Aorta (tissue), 5 donors: ENCODE results near the gene EMCN. TPM values are rescaled to one million over a fixed set of nuclear protein-coding genes. Genes with fewer than 3 reads are reported as not detected.

Experiments used
- ATAC-seq: fragments of 200-7000 bp; cut with Tn5 transposase; one replicate; pipeline ENCODE4 v1.9.1; 2022; ENCODE audit warnings: moderate library complexity; ENCODE audit not compliant: low FRiP score
- DNase-seq, 2 donors: peaks; one replicate each; pipeline ENCODE4 v3.0.0-alpha.2; 2020
- H3K27ac ChIP-seq, 2 donors: one replicate each; pipeline ENCODE4 v1.5.1; 2013; ENCODE audit warnings: low read length in 2 of 2, mild to moderate bottlenecking in 2 of 2, moderate library complexity in 2 of 2, control low read depth in 1 of 2, inconsistent platforms in 1 of 2, low read depth in 1 of 2
- H3K27me3 ChIP-seq, 2 donors: one replicate each; pipeline ENCODE4 v1.6.1; 2013; ENCODE audit warnings: control low read depth in 1 of 2, low read length in 1 of 2, mild to moderate bottlenecking in 1 of 2, moderate library complexity in 1 of 2; ENCODE audit not compliant: insufficient read depth in 2 of 2, control insufficient read depth in 1 of 2
- H3K36me3 ChIP-seq, 2 donors: one replicate each; pipeline ENCODE4 v1.6.1; 2013; ENCODE audit warnings: control low read depth in 1 of 2, low read length in 1 of 2, mild to moderate bottlenecking in 1 of 2; ENCODE audit not compliant: insufficient read depth in 2 of 2, control insufficient read depth in 1 of 2
- H3K4me1 ChIP-seq, 2 donors: one replicate each; pipeline ENCODE4 v1.6.1; 2013; ENCODE audit warnings: low read length in 2 of 2, control low read depth in 1 of 2, mild to moderate bottlenecking in 1 of 2, moderate library complexity in 1 of 2; ENCODE audit not compliant: insufficient read depth in 2 of 2, control insufficient read depth in 1 of 2
- H3K4me3 ChIP-seq, 2 donors: one replicate each; pipeline ENCODE4 v1.5.1; 2013; ENCODE audit warnings: low read length in 2 of 2, control low read depth in 1 of 2, mild to moderate bottlenecking in 1 of 2
- H3K9me3 ChIP-seq: one replicate; pipeline ENCODE4 v1.6.1; 2013; ENCODE audit warnings: mild to moderate bottlenecking, low read length; ENCODE audit not compliant: control insufficient read depth
- WGBS, 2 donors: extraction: QIAGEN DNeasy Blood & Tissue Kit; methylation state at CpG; one replicate each; pipeline ENCODE4 v1.1.7; 2013; 5-methylcytosine and 5-hydroxymethylcytosine counted together
- intact Hi-C, 2 donors: fragments of 100-400 bp; cut with DNase I; formaldehyde crosslinking; loops; one replicate each; pipeline versions ENCODE4 v1.14.2 to v1.15.0; 2022
- long read RNA-seq, 2 donors: library from polyadenylated mRNA; unstranded; transcript quantifications; one replicate each; pipeline ENCODE4 v2.0.0, GENCODE V29; 2020 to 2021
- polyA plus RNA-seq, 2 donors: library from polyadenylated mRNA; stranded (reverse); fragments of 200-250 nt; gene quantifications; one replicate each; pipeline ENCODE4 v1.2.3, GENCODE V29; 2013
- total RNA-seq, 2 donors: library from RNA; stranded (reverse); fragmentation: NEBNext Ultra II Directional; extraction: Animal tissue kit (Norgen Biotek cat#: 25700); gene quantifications; one replicate each; pipeline ENCODE4 v1.2.1, GENCODE V29; 2021
- donor health status: healthy with polysubstance abuse.
- donor health status: Bipolar disorder and iron deficiency.
- donor health status: DM: no; HTN: no; CAD: no.
- donor health status: DM: no; HTN: no; CAD: no.
- donor health status: DM: yes; HTN: yes; CAD: no.

EMCN gene, protein sequence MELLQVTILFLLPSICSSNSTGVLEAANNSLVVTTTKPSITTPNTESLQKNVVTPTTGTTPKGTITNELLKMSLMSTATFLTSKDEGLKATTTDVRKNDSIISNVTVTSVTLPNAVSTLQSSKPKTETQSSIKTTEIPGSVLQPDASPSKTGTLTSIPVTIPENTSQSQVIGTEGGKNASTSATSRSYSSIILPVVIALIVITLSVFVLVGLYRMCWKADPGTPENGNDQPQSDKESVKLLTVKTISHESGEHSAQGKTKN
- total RNA-seq = 10 to 100 TPM; 26.5 to 78.1 TPM
- 1 to 10 TPM in 1 of 2 donors, under 1 TPM in 1; 0.05 to 1.5 TPM for polyA plus RNA-seq
- long read RNA-seq, donor 1, full-length matches to known transcripts = 63 of 99 reads
- long read RNA-seq, donor 1, partial matches to known transcripts = 9 of 99 reads
- long read RNA-seq, donor 1, other reads (novel, unspliced or antisense) = 27 of 99 reads
- long read RNA-seq, donor 2, full-length matches to known transcripts = 32 of 71 reads
- long read RNA-seq, donor 2, partial matches to known transcripts = 18 of 71 reads
- long read RNA-seq, donor 2, other reads (novel, unspliced or antisense) = 21 of 71 reads

- no peak within 1 kb of the TSS for H3K4me3 ChIP-seq
- DNase-seq (no peak), ATAC-seq (peak; percentile 46)
- no peaks in the 10 kb centered on the region for H3K27me3 ChIP-seq
- H3K27ac ChIP-seq = no peak within 1 kb of the TSS
- intact Hi-C loops = no loop called here
- WGBS, 2 donors = 41 to 44% methylated on average over 3 of the region's 3 CpGs
- H3K36me3 ChIP-seq = no peaks in the 10 kb centered on the region
- no peaks in the 10 kb centered on the region for H3K9me3 ChIP-seq
- H3K4me1 ChIP-seq = no peaks in the 10 kb centered on the region
Observed at GRCh38 chr4:100517864-100518341, at the start of gene EMCN. TSS of gene EMCN (minus strand) at chr4:100518022. CDS start at chr4:100517914, 108 bp downstream.

DNA sequence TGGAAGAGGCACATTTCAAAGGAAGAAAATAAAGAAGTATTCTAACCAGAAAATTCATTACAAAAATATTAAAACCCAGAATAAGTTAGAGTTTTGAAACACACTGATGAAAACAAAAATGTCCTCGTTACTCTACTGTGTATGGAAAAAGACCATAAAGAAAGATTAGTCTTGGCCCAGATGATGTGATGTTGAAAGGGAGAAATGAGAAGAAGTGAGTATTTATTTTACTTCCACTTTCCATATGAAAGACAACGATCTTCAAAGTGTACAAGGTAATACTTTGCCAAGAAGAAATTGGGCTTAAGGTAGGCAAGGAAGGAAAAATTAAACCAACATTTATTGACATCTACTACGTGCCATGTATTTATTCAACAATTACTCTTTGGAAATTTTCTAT, 48.6 kb upstream of the EMCN start:
- intact Hi-C loops = no loop called here
- WGBS, 2 donors = 68 to 75% methylated on average over 3 of the region's 3 CpGs
- DNase-seq = no peak

GRCh38 chr4:100557306-100557705, 39.5 kb upstream of the EMCN start:
- no peaks in the 10 kb centered on the region for H3K4me1 ChIP-seq
- H3K9me3 ChIP-seq = no peaks in the 10 kb centered on the region
- no peaks in the 10 kb centered on the region for H3K27me3 ChIP-seq
- DNase-seq = no peak
- H3K36me3 ChIP-seq = no peaks in the 10 kb centered on the region
- H3K27ac ChIP-seq = no peak overlapping the region
- no peak for ATAC-seq
- intact Hi-C loops = no loop called here
- no peak overlapping the region for H3K4me3 ChIP-seq
- WGBS, 2 donors = 86 to 89% methylated on average over 2 of the region's 2 CpGs

More for the DNA sequence above, 48.6 kb upstream of the EMCN start:
- H3K27ac ChIP-seq = no peak overlapping the region
- no peaks in the 10 kb centered on the region for H3K9me3 ChIP-seq
- H3K4me3 ChIP-seq = no peak overlapping the region
- no peaks in the 10 kb centered on the region for H3K27me3 ChIP-seq
- H3K36me3 ChIP-seq = no peaks in the 10 kb centered on the region
- ATAC-seq = no peak
- H3K4me1 ChIP-seq = no peaks in the 10 kb centered on the region

DNA sequence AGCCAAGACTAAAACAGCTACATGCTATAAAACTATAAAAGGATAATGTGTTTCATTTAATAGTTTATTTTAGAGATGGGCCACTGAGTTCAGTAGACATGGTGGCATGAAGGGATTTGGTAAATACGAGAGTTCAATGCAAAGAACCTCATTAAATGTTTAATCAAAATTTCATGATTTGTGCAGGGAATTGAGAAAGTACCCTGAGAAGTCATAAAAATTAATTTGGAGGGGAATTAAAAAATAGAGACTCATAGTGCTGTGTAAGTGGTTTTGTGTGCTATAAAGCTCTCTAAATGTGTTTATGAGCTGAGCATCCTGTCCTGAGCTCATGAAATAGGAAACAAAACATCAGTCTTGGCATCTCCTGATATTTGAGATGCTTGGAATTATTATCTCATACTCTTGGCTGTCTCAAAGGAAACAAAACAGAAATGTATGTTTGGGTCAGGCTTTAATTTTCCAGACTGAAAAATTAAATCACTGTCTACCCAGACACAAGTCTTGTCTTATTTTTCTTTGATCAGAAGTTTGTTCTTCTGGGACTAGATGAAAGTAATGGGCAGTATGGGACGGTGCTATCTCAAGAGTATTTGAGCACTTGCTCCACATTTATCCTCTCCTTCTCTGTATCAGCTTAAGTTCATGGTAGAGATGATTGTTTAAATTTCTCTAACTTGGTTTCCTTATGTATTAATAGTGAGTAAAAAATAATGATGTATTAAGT, 38.0 kb upstream of the EMCN start:
- no peaks in the 10 kb centered on the region for H3K9me3 ChIP-seq
- DNase-seq = no peak
- H3K27ac ChIP-seq = no peak overlapping the region
- H3K27me3 ChIP-seq = no peaks in the 10 kb centered on the region
- intact Hi-C loops = no loop called here
- ATAC-seq = no peak
- H3K36me3 ChIP-seq = no peaks in the 10 kb centered on the region
- no peak overlapping the region for H3K4me3 ChIP-seq
- H3K4me1 ChIP-seq = no peaks in the 10 kb centered on the region
- 53 to 56% methylated on average over 2 of the region's 2 CpGs for WGBS, 2 donors

- H3K4me3 ChIP-seq = no peak overlapping the region
- ATAC-seq = no peak
- intact Hi-C loops = no loop called here
- 55 to 64% methylated on average over 1 of the region's 1 CpG for WGBS, 2 donors
- H3K36me3 ChIP-seq = no peaks in the 10 kb centered on the region
- H3K27me3 ChIP-seq = no peaks in the 10 kb centered on the region
- no peak overlapping the region for H3K27ac ChIP-seq
- H3K9me3 ChIP-seq = no peaks in the 10 kb centered on the region
- no peak for DNase-seq
- H3K4me1 ChIP-seq = no peaks in the 10 kb centered on the region
Observed at GRCh38 chr4:100548200-100548560, 30.4 kb upstream of the EMCN start.

DNA sequence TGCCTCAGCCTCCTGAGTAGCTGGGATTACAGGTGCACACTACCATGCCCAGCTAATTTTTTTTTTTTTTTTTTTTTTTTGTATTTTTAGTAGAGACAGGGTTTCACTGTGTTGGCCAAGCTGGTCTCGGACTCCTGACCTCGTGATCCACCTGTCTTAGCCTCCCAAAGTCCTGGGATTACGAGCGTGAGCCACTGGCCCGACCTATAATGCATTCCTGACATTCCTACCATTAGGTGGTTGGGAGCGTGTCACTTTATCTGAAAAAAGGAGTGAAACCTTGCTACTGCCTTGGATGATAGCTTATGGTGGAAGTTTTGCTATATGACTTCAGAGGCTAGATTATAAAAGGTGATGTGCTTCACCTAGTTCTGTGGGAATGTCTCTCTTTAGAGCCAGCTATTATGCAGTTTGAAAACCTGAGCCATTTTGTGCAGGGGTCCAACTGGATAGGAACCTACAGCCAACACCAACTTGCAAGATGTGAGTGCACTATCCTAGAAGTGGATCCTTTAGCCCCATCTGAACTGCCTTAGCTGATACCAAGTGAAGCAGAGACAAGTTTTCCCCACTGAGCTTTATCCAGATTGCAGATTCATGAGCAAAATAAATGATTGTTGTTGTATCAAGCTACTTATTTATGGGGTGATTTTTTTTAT, 29.8 kb upstream of the EMCN start:
- Histone ChIP-seq H3K36me3 (no peaks in the 10 kb centered on the region), H3K27ac (no peak overlapping the region), H3K27me3 (no peaks in the 10 kb centered on the region), H3K9me3 (no peaks in the 10 kb centered on the region), H3K4me3 (no peak overlapping the region), H3K4me1 (no peaks in the 10 kb centered on the region)
- intact Hi-C loops = no loop called here
- DNase-seq (no peak), ATAC-seq (no peak)
- WGBS, 2 donors = 72 to 78% methylated on average over 6 of the region's 6 CpGs

GRCh38 chr4:100545427-100545826, 27.6 kb upstream of the EMCN start:
- H3K4me3 ChIP-seq = no peak overlapping the region
- intact Hi-C loops = no loop called here
- H3K27ac ChIP-seq = no peak overlapping the region
- H3K36me3 ChIP-seq = no peaks in the 10 kb centered on the region
- no peak for ATAC-seq
- DNase-seq = no peak
- no peaks in the 10 kb centered on the region for H3K9me3 ChIP-seq
- 59 to 64% methylated on average over 5 of the region's 5 CpGs for WGBS, 2 donors
- H3K4me1 ChIP-seq = no peaks in the 10 kb centered on the region
- H3K27me3 ChIP-seq = no peaks in the 10 kb centered on the region

DNA sequence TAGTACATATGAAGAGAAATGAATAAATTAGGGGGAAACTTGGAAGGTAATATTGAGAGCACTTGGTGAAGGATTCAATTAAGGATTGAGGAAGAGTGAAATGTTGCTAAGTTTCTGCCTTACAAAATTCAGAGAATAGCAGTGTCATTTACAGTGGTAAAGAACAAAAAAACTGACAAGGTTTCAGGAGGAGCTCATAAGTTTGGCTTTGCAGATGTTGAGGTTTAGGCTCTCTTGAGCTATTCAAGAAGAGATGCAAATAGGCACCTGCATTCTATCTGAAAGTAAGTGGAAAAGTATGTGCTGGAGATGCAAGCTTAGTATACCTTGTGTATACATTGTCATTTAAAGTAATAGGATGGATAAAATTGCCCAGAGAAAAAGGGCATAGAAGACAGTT, 22.3 kb upstream of the EMCN start:
- DNase-seq (no peak), ATAC-seq (no peak)
- no peak overlapping the region for H3K4me3 ChIP-seq
- no peaks in the 10 kb centered on the region for H3K27me3 ChIP-seq
- H3K4me1 ChIP-seq = no peaks in the 10 kb centered on the region
- peaks cover 1% of the 10 kb centered on the region for H3K9me3 ChIP-seq
- H3K36me3 ChIP-seq = no peaks in the 10 kb centered on the region
- no peak overlapping the region for H3K27ac ChIP-seq
- intact Hi-C loops = no loop called here
